M059J (cell line): ENCODE measurements around the gene EPHB1. TPM values are rescaled to one million over a fixed set of nuclear protein-coding genes. Genes with fewer than 3 reads are reported as not detected.
"Not testable (repeated sequence)": the region's sequence is repeated elsewhere in the genome, so short reads cannot be mapped to it uniquely, and the experiment has no call there.

Source experiments
- DNase-seq: peaks from one replicate; pipeline ENCODE4 v3.0.0-alpha.2; 2012; ENCODE audit warnings: low read depth
- total RNA-seq: library from RNA; depleted of rRNA; stranded (reverse); fragments of >200 nt; shearing (Covaris generic); gene quantifications from 2 replicates; pipeline ENCODE4 v1.2.3, GENCODE V29; 2014

EPHB1 gene
- total RNA-seq, 1 experiment from 2014 or later: 1.0 TPM

GRCh38 chr3:134776518-134776917 lies 18.5 kb upstream of the EPHB1 start:
- no peak for DNase-seq

DNA sequence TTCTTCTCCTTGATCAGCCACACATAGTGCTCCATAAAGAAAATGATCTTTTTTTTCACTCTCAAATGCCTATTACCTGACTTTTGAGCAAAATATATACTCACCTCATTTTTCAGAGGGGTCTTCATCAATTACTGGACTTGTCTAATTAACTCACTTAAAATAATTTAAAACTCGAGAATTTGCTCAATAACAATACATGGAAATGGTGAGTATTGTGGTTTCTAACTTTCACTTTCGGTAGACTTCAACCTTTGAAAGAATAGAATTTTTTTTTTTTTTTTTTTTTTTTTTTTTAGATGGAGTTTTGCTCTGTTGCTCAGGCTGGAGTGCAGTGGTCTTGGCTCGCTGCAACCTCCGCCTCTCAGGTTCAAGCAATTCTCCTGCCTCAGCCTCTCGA lies 17.7 kb upstream of the EPHB1 start:
- no peak for DNase-seq

- DNase-seq: not testable (repeated sequence)
These were observed 6.8 kb upstream of the EPHB1 start for GRCh38 chr3:134788283-134788682.

- no peak for DNase-seq
These were observed 5.0 kb upstream of the EPHB1 start for GRCh38 chr3:134790065-134790464.

- no peak for DNase-seq
These were observed 3.1 kb upstream of the EPHB1 start for GRCh38 chr3:134791992-134792391.

- no peak for DNase-seq
These were observed 2.4 kb upstream of the EPHB1 start for GRCh38 chr3:134792700-134793099.

DNA sequence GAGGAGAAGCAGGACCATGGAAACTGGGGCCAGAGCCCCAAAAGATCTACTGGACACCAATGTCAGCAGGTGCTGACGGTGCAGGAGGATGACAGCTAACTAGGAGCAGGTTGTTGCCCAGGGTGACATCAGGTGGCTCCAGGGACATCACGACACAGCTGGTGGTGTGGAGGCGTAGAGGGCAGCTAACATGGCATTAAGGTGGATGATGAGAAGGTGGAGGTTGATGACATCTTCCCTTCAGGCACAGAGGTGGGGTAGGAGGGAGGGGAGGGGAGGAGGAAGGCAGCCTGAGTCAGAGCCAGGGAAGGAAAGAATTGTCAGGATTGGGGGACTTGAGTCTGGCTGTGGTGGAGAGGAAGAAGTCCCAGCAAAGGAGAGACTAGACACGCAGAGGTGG lies 1.5 kb upstream of the EPHB1 start:
- no peak for DNase-seq

GRCh38 chr3:134794323-134794722 lies 737 bp upstream of the EPHB1 start:
- DNase-seq: no peak

DNA sequence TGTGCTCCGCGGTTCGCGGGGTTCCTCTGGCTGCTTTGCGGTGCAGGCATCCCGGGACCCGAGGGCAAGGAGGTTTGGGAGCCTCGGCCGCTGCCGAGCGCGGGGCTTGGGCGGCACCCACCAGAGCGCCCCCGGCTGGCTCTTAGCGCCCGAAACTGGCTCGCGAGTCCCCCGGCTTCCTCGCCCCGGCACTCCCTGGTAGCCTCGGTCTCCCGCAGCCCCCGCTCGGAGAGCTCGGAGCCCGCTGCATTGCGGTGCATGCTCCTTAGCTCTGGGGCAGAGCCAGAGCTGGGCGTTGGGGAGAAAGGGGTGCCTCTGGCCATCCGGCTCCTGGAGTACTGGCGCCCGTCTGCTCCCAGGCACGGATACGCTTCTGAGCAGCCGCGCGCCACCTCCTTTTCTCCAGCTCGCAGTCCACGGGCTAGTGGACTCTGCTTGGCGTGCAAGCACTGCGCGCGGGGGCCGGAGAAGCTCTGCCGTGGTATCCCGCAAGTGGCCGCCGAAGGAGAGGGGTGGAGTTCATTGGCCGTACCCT lies 753 bp downstream of the EPHB1 start:
- peak; percentile 39 for DNase-seq

DNA sequence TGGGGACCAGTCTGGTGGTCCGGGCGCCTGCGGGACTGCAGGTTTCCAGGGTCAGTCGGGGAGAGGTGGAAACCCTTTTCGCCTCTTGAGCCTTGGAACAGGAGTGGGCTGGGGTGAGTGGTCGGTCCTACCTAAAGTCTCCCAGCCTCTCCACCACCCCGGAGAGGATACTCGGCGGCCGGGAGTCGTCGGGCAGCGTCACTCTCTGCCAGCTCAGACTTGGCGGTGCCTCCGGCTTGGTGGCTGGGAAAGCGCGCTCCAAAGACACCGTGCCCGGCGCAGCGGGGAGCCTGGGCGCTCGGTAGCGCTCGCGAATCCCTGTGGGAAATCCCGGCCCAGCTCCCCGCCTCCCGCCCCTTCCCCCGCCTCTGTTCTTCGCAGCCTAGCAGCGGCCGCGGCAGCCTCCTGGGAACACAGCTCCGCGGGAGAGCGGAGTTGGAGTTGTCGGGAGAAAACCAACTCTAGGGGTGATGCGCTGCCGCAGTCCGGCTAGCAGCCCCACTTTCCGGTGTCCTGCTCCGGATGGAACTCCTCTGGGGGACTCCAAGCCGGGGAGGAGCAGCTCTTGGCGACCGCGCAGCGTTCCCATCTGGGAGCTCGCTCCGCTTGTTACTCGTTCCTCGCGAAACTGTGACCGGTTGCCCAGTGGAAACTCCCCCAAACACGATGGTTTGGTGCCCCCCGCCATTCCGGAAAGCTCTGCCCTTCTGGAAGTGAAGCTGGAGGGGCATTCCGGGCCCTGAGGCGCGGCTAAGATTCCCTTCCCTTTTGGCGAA lies 1.4 kb downstream of the EPHB1 start:
- DNase-seq: peak; percentile 31

DNA sequence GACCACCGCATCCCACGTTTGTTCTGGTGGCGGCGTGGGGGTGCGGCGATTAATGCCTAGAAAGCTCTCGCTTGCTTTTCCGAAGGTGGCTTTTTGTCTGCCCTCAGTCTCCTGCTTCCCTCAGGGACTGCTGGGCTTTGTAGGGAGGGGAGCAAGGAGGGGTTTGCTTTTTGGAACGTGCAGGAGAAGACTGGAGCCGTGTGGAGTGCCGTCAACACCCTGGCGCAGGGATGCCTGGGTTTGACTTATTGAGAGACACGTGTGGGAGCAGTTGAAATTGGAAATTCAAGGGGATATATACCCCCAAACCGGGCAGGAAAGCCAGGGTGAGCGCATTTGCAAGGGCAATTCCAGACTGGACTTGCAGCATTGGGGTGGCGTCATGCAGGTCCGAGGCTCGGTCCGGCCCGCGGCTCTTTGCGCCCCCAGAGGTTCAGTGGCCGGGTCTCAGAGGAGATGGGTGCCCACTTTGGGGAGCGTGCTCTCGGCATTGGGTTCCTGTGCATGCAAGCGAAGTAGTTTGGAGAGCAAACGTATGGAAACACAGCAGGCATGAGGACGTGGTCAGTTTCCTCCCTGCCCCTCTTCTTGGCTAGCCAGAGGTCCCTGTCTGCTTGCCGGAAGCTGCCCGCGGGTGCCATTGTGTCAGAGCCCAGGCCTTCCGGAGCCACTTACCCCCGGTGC lies 2.1 kb downstream of the EPHB1 start:
- DNase-seq: no peak

DNA sequence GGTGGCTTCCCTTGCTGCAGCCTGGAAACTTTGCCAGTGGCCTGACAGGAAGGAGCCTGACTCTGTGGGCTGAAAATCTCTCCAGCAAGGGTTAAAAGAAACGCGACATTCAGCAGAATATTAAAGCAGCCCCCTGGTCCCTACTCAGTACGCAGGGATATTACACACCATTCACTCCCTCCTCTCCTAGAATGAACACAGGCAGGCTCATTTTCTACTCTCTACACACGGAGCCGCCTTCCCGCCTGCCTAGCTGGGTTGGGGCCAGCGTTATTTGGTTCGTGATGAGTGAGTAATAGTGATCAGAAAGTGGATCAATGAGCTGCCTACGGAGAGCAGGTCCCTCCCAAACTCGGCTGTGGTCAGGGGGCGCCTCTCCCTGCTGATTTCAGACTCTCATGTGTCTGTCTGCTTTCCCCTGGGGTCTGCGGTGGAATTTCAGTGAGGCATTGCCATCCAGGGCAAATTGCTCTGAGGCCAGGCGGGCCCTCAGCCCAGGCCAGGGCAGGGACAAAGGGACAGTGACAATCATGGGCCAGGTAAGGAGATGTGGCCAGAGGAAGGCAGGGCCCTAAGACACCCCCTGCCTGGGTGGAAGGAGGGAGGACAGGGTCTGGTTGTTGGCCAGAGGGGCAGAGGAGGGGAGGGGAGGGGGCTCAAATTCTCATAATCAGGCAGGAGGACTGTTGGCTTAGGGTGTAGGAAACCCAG lies 2.8 kb downstream of the EPHB1 start:
- DNase-seq: no peak

DNA sequence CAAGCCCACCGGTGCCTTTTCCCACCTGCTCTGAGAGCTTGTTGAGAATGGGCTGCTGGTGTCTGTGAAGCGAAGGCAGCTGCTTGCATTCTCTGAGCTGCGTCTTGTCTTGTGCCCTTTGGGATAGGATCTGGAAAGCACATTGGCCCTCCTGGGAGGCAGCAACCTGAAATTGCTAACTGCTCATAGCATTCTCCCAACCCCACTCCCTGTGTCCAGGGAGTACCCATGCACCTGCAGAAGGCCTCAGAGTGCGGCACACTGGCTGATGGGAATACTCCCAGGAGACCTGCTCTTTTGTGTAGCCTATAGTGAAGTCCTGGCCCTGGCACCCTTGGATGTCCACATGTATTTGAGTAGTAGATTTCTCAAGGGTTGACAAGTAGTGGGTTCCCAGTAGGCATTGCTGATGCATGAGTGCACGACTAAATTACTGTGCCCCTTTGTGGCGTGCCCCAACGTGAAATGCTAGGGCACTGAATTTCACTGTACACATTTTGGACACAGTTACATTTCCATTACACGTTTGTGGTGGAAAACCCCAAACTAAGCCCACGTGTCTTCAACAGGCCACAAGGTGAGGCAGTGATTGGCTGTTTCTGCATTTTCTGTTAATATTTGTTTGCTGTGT lies 3.7 kb downstream of the EPHB1 start:
- DNase-seq: no peak

- peak; percentile 30 for DNase-seq
These were observed 4.3 kb downstream of the EPHB1 start for GRCh38 chr3:134799393-134799792.

DNA sequence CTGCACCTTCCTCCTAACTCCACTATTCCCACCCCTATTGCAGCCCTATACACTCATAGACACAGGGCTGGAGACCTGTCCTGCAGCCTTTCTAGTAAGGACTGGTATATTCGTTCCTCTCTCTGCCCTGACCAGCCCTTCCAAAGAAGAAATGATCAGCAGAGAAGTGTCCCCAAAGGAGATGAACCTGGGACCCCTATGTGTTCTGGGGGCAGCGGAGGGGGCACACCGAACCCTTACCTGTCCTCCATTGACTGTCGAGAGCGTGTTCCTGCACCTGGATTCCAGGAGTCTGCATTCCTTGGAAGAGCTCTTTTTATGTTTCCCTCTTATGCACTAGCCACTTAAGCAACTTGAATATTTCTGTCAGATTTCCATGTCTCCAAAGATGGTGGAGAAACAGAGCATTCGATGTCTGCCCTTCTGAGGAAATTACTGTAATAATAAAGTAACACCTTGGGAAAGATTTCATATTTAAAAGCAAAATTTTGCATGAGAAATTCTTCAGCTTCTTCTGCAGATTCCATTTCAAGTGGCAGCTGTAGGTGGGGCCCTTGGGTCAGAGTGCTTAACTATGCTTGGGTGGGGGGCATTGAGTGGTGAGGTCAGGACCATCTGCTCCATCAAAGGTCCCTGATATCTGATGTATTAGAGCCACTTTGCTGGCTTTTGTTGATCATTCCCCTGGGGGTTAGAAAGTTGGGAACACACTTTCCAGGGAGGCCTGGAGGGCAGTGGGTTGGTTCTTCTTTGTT lies 6.3 kb downstream of the EPHB1 start:
- no peak for DNase-seq

- no peak for DNase-seq
These were observed 7.5 kb downstream of the EPHB1 start for GRCh38 chr3:134802428-134803050.

DNA sequence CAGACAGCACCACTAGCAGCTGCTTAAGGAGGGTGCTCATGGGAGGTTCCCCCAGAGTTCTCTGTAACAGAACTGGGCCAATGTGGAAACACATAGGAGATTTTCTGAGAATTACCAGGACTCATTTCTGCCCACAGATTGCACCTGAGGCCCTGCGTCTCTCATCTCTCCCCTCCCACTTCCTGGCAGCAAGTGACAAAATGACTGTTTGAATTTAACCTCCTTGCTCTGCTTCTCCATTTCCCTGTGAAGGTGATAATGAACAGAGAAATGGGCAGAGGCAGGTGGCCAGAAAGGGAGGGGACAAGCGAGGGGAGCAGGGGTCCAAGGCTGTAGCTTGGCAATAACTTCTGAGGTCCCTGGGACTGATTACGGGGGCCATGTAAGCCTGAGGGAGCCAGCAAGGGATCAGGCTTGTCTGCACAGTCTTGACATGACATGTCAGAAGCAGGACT lies 8.0 kb downstream of the EPHB1 start:
- DNase-seq: no peak

DNA sequence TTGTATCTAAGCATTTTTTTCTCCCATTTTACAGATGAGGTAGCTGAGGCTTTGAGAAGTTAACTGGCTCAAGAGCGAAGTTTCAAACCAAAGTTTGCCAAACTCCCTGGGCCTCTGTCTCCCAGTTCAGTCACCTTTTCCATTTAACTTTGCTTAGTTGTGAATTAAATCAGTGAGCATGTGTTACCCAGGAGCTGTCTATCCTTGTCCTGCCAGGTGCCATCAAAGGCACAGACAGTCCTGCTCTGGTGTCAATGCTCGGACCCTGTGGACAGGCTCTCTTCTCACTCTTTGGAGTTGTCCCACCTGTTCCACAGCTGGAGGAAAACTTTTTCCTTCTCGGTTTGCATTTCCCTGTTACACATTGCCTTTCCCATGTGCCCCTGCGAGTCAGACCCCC lies 8.6 kb downstream of the EPHB1 start:
- DNase-seq: no peak

DNA sequence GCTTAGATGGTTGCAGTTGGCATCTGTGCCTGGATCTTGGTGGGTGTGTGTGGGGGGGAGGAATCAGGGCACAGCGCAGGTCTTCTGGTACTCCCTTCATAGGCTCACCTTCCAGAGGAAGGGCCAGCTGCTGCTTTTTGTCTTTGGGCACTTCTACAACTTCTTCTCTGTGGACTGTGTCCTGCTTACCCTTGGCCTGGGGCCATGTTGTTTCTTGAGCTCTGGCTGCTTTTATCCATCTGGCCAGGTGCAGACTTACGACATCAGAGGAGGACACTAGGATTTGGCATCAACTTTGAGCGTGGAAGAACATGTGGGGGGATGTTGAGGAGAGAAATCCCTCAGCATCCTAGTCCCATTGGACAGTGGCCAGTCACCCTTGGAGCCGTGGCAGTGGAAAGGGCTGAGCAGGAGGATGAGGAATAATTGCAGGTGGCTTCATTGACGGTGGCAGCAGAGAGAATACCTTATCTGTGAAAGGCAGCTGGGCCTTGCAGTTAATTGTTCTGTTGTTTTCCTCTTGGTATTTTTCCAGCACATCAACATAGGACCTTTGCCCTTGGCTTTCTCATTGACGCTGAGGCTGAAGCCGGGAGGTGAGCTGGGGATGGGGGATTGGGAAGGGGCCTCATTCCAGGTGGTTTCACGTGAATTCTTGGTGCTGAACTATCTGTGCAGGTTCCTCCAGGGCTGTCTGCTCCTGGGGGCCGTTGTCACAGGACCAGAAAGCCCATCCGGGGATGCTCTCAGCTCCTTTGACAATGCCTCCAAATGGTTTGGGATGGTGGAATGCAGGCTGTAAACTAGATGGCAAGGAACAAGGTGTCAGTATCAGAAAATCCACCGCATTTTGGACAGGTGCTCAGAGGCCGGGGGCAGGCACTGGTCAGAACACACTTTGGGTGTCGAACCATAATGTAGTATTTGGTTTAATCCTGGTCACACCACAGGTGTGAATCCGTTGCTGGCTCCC lies 9.7 kb downstream of the EPHB1 start:
- DNase-seq: no peak

GRCh38 chr3:134807189-134807588 lies 12.1 kb downstream of the EPHB1 start:
- no peak for DNase-seq
